Thyroid gland (tissue), 4 donors: ENCODE data around the gene NFAM1. TPM values are rescaled to one million over a fixed set of nuclear protein-coding genes. Genes with fewer than 3 reads are reported as not detected.

ENCODE experiments used
- DNase-seq, 2 donors: peaks; one replicate each; pipeline ENCODE4 v3.0.0-alpha.2; 2019
- H3K27ac ChIP-seq, 3 donors: fragments of 200-600 bp; sonication (generic); 1 replicate in 2 of 3; 2 replicates in 1 of 3; pipeline ENCODE4 v1.5.1; 2016 to 2019; ENCODE audit warnings: mild to moderate bottlenecking in 1 of 3, moderate library complexity in 1 of 3
- H3K27me3 ChIP-seq: fragments of 200-600 bp; sonication (generic); one replicate; pipeline ENCODE4 v1.5.1; 2019
- H3K36me3 ChIP-seq, 2 donors: fragments of 200-600 bp; sonication (generic); one replicate each; pipeline ENCODE4 v1.5.1; 2016 to 2019
- H3K4me1 ChIP-seq, 2 donors: fragments of 200-600 bp; sonication (generic); one replicate each; pipeline ENCODE4 v1.5.1; 2017 to 2019
- H3K4me3 ChIP-seq, 3 donors: fragments of 200-600 bp; sonication (generic); replicated peaks in 1 of 3; 1 replicate in 2 of 3; 2 replicates in 1 of 3; pipeline ENCODE4 v1.5.1; 2016; ENCODE audit warnings: mild to moderate bottlenecking in 1 of 3
- H3K9me3 ChIP-seq: fragments of 200-600 bp; sonication (generic); one replicate; pipeline ENCODE4 v1.5.1; 2017
- CTCF ChIP-seq, 6 experiments: fragments of 200-600 bp in 3 of 6; fragments of 450-650 bp in 3 of 6; sonication (generic) in 3 of 6; IDR thresholded peaks; one replicate each; pipeline ENCODE4 v1.5.1; 2016 to 2019; ENCODE audit warnings: antibody characterized with exemption in 6 of 6, mild to moderate bottlenecking in 2 of 6, inconsistent platforms in 1 of 6, moderate library complexity in 1 of 6
- POLR2A ChIP-seq, 2 donors: fragments of 450-650 bp; IDR thresholded peaks; one replicate each; pipeline ENCODE4 v1.6.1; 2017; ENCODE audit warnings: antibody characterized with exemption in 2 of 2, mild to moderate bottlenecking in 2 of 2, moderate library complexity in 1 of 2
- WGBS, 2 donors: methylation state at CpG; one replicate each; pipeline ENCODE4 v1.1.5; 2017; 5-methylcytosine and 5-hydroxymethylcytosine counted together
- intact Hi-C: fragments of 100-400 bp; cut with DNase I; formaldehyde crosslinking; loops from one replicate; pipeline ENCODE4 v1.15.1; 2023
- total RNA-seq, 4 donors: library from RNA; depleted of rRNA; stranded (reverse); fragments of >200 nt; gene quantifications; one replicate each; pipeline ENCODE4 v1.2.3, GENCODE V29; 2016

Gene NFAM1
- total RNA-seq, 4 donors from 2014 or later, result 0.89 to 1.4 (median 1.2) TPM

GRCh38 chr22:42369250-42370041, 62.8 kb downstream of the NFAM1 start:
- Histone ChIP-seq H3K9me3 (no peaks in the 10 kb centered on the region), H3K27ac (peak overlapping the region; percentile 71 to 81 (median 77)), H3K36me3 (no peaks in the 10 kb centered on the region), H3K4me1 (peaks cover 40% of the 10 kb centered on the region in 2 donors), H3K4me3 (peak overlapping the region in 2 of 3 donors; percentile 67 to 69), H3K27me3 (no peaks in the 10 kb centered on the region)
- 13% methylated on average over 21 to 24 of the region's 42 CpGs for WGBS, 2 donors
- TF ChIP-seq CTCF (IDR thresholded peaks at IDR 0.05) (no peak), POLR2A (IDR thresholded peaks at IDR 0.05) (peak in 1 of 2 donors; percentile 66)
- intact Hi-C loops, result loop anchor here (10.0 kb wide), 1 partner anchor 65 kb away; the partner anchor contains the start of gene NFAM1
- DNase-seq, result peak; percentile 94

- Histone ChIP-seq H3K27ac (peak overlapping the region; percentile 1 to 92 (median 81)), H3K9me3 (no peaks in the 10 kb centered on the region), H3K4me1 (peaks cover 46 to 47% of the 10 kb centered on the region in 2 donors), H3K36me3 (no peaks in the 10 kb centered on the region), H3K27me3 (no peaks in the 10 kb centered on the region), H3K4me3 (peak overlapping the region; percentile 62 to 69 (median 67))
- TF ChIP-seq POLR2A (IDR thresholded peaks at IDR 0.05) (peak in 1 of 2 donors; percentile 64), CTCF (IDR thresholded peaks at IDR 0.05) (no peak)
- intact Hi-C loops, result loop anchor here (10.0 kb wide), 1 partner anchor 66 kb away; the partner anchor contains the start of gene NFAM1
- WGBS, 2 donors, result 2% methylated on average over 7 of the region's 86 CpGs; no CpG with 5 or more reads in 1 of the 2 donors
- DNase-seq, result peak; percentile 31 to 46
Observed at GRCh38 chr22:42368379-42369249, 63.6 kb downstream of the NFAM1 start.

GRCh38 chr22:42367980-42368378, 64.2 kb downstream of the NFAM1 start:
- intact Hi-C loops, result loop anchor here (10.0 kb wide), 1 partner anchor 67 kb away; the partner anchor contains the start of gene NFAM1
- H3K4me1 ChIP-seq, result peaks cover 46 to 47% of the 10 kb centered on the region in 2 donors

More at GRCh38 chr22:42367980-42368378, 64.2 kb downstream of the NFAM1 start:
- WGBS, 2 donors, result 10 to 17% methylated on average over 10 to 11 of the region's 11 CpGs
- Histone ChIP-seq H3K36me3 (no peaks in the 10 kb centered on the region), H3K9me3 (no peaks in the 10 kb centered on the region), H3K27me3 (no peaks in the 10 kb centered on the region), H3K4me3 (peak overlapping the region in 2 of 3 donors; percentile 62 to 67), H3K27ac (peak overlapping the region; percentile 1 to 92 (median 81))
- no peak for TF ChIP-seq POLR2A (IDR thresholded peaks at IDR 0.05)
- no peak for TF ChIP-seq CTCF (IDR thresholded peaks at IDR 0.05)
- peak; percentile 47 to 53 for DNase-seq
